Cardiac muscle cell (in vitro differentiated cells and primary cell): Measurements from ENCODE around the gene DCUN1D2. TPM values are rescaled to one million over a fixed set of nuclear protein-coding genes. Genes with fewer than 3 reads are reported as not detected.
A peak's percentile ranks its signal among the peaks of the same experiment; 100 is the strongest.
"Not testable (repeated sequence)": the region's sequence is repeated elsewhere in the genome, so short reads cannot be mapped to it uniquely, and the experiment has no call there.

ENCODE experiments used
- DNase-seq, 2 donors: peaks; one replicate each; pipeline versions ENCODE4 v3.0.0 to v3.0.0-alpha.2; 2010 to 2017; ENCODE audit warnings: low read depth in 1 of 2, low spot score in 1 of 2
- H3K27ac ChIP-seq: fragments of 200-600 bp; sonication (generic); 2 replicates; pipeline ENCODE4 v1.5.1; 2016
- H3K27me3 ChIP-seq: fragments of 200-600 bp; sonication (generic); 2 replicates; pipeline ENCODE4 v1.6.0; 2016; ENCODE audit warnings: control low read depth
- H3K36me3 ChIP-seq: fragments of 200-600 bp; sonication (generic); 2 replicates; pipeline ENCODE4 v1.5.1; 2016; ENCODE audit warnings: control low read depth
- H3K4me1 ChIP-seq: fragments of 200-600 bp; sonication (generic); 2 replicates; pipeline ENCODE4 v1.8.1; 2017; ENCODE audit warnings: low read depth, mild to moderate bottlenecking, mixed run types
- H3K4me3 ChIP-seq: fragments of 200-600 bp; sonication (generic); 2 replicates; pipeline ENCODE4 v1.5.1; 2016; ENCODE audit warnings: mild to moderate bottlenecking
- H3K9me3 ChIP-seq: fragments of 200-600 bp; sonication (generic); 2 replicates; pipeline ENCODE4 v1.5.1; 2017; ENCODE audit warnings: low read depth, mild to moderate bottlenecking, control low read depth
- polyA plus RNA-seq: library from polyadenylated mRNA; unstranded; fragments of >200 nt; fragmentation: Nextera tagmentation; extraction: Ambion mirVana; gene quantifications from 2 replicates; pipeline ENCODE4 v1.2.1, GENCODE V29; 2016
- total RNA-seq: library from RNA; depleted of rRNA; stranded (reverse); fragments of >200 nt; gene quantifications from 2 replicates; pipeline ENCODE4 v1.2.3, GENCODE V29; 2016
- TF ChIP-seq, protein P1 (sequence below): IDR thresholded peaks from 2 replicates; pipeline ENCODE4 v1.5.1; 2012; ENCODE audit warnings: low read depth, mild to moderate bottlenecking, low read length

The DCUN1D2 gene
- total and polyA plus RNA-seq, 2 experiments from 2014 or later: 23.7 to 32.4 TPM

- TF ChIP-seq, protein P1, sequence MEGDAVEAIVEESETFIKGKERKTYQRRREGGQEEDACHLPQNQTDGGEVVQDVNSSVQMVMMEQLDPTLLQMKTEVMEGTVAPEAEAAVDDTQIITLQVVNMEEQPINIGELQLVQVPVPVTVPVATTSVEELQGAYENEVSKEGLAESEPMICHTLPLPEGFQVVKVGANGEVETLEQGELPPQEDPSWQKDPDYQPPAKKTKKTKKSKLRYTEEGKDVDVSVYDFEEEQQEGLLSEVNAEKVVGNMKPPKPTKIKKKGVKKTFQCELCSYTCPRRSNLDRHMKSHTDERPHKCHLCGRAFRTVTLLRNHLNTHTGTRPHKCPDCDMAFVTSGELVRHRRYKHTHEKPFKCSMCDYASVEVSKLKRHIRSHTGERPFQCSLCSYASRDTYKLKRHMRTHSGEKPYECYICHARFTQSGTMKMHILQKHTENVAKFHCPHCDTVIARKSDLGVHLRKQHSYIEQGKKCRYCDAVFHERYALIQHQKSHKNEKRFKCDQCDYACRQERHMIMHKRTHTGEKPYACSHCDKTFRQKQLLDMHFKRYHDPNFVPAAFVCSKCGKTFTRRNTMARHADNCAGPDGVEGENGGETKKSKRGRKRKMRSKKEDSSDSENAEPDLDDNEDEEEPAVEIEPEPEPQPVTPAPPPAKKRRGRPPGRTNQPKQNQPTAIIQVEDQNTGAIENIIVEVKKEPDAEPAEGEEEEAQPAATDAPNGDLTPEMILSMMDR: no peak
- Histone ChIP-seq H3K9me3 (no peaks in the 10 kb centered on the region), H3K27me3 (no peaks in the 10 kb centered on the region), H3K36me3 (peaks cover 6% of the 10 kb centered on the region), H3K4me1 (no peaks in the 10 kb centered on the region), H3K27ac (no peak overlapping the region), H3K4me3 (no peak overlapping the region)
- peak in 1 of 2 donors; percentile 12 for DNase-seq
Observed at GRCh38 chr13:113437408-113438010, 53.0 kb downstream of the DCUN1D2 start.

- H3K9me3 ChIP-seq, DNase-seq, H3K4me1 ChIP-seq, H3K27ac ChIP-seq, H3K27me3 ChIP-seq, H3K4me3 ChIP-seq, H3K36me3 ChIP-seq: not testable (repeated sequence)
Observed at GRCh38 chr13:113436866-113437265, 53.6 kb downstream of the DCUN1D2 start.

DNA sequence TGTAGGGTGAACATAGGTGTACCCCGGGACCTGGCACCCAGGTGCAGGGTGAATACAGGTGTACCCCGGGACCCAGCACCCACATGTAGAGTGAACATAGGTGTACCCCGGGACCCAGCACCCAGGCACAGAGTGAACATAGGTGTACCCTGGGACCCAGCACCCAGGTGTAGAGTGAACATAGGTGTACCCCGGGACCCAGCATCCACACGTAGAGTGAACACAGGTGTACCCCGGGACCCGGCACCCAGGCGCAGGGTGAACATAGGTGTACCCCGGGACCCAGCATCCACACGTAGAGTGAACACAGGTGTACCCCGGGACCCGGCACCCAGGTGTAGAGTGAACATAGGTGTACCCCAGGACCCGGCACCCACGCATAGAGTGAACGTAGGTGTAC is 54.6 kb downstream of the DCUN1D2 start:
- not testable (repeated sequence) for H3K4me1 ChIP-seq, H3K36me3 ChIP-seq, H3K27me3 ChIP-seq, DNase-seq, H3K27ac ChIP-seq, H3K4me3 ChIP-seq, H3K9me3 ChIP-seq

GRCh38 chr13:113433391-113433916 is 57.1 kb downstream of the DCUN1D2 start:
- no peak for DNase-seq
- H3K4me3 ChIP-seq: no peak overlapping the region
- no peaks in the 10 kb centered on the region for H3K4me1 ChIP-seq
- H3K36me3 ChIP-seq: no peaks in the 10 kb centered on the region
- TF ChIP-seq, protein P1: no peak
- H3K27ac ChIP-seq: no peak overlapping the region
- H3K27me3 ChIP-seq: no peaks in the 10 kb centered on the region
- no peaks in the 10 kb centered on the region for H3K9me3 ChIP-seq

- Histone ChIP-seq H3K4me3 (no peak overlapping the region), H3K27ac (no peak overlapping the region), H3K36me3 (no peaks in the 10 kb centered on the region), H3K9me3 (no peaks in the 10 kb centered on the region), H3K4me1 (no peaks in the 10 kb centered on the region), H3K27me3 (no peaks in the 10 kb centered on the region)
- DNase-seq: no peak
- TF ChIP-seq, protein P1: no peak
Observed at GRCh38 chr13:113432506-113433270, 57.8 kb downstream of the DCUN1D2 start.

GRCh38 chr13:113431171-113431570 is 59.3 kb downstream of the DCUN1D2 start:
- TF ChIP-seq, protein P1: no peak
- Histone ChIP-seq H3K27me3 (no peaks in the 10 kb centered on the region), H3K27ac (no peak overlapping the region), H3K4me3 (no peak overlapping the region), H3K36me3 (no peaks in the 10 kb centered on the region), H3K9me3 (no peaks in the 10 kb centered on the region), H3K4me1 (no peaks in the 10 kb centered on the region)
- DNase-seq: no peak
